ENCODE data around the gene SMG9. TPM values are rescaled to one million over a fixed set of nuclear protein-coding genes. Genes with fewer than 3 reads are reported as not detected.
"Not testable (repeated sequence)": the region's sequence is repeated elsewhere in the genome, so short reads cannot be mapped to it uniquely, and the experiment has no call there.

SMG9 gene
- total RNA-seq, 1 experiment from 2014 or later, result 76.0 TPM

DNA sequence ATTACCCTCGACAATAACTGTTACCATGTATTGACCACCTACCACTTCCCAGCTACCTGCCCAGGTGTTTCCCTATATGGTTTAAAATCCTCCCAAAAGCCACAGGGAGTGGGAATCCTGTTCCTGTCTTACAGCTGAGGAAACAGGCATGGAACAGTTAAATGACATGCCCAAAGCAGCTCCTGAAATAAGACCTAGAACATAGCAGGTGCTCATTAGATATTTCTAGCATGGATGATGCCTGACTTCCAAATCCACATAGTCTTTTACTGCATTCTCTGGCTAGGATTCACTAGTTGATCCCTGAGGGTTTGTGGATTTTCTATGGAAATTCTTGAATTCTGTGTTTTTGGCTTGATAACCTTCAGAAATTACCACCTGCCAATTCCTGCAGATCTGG, 13.1 kb upstream of the SMG9 start:
- BruUV-seq (replicated peaks), result no TSS peak
- DNase-seq (ENCODE audit: unreplicated experiment), result no peak
- CTCF ChIA-PET, result interaction anchor here (0.6 to 6.9 kb wide), 6 partner anchors 11 to 213 kb away, joined by 3 to 71 read pairs (median 9); partner anchors contain the start of gene KCNN4
- POLR2A ChIA-PET, result interaction anchor here (0.9 to 20.1 kb wide), 3 partner anchors 9 to 14 kb away, joined by 3 to 409 read pairs (median 117); partner anchors contain the start of genes KCNN4 and SMG9
- Mint-ChIP-seq H3K4me1 (ENCODE audit: insufficient read depth, unreplicated experiment) (peaks cover 39% of the 10 kb centered on the region), H3K36me3 (ENCODE audit: insufficient read depth, unreplicated experiment) (peaks cover 71% of the 10 kb centered on the region), H3K27ac (ENCODE audit: low read depth, unreplicated experiment) (no peak overlapping the region), H3K4me3 (ENCODE audit: unreplicated experiment) (no peak overlapping the region), H3K27me3 (ENCODE audit: insufficient read depth, unreplicated experiment) (no peaks in the 10 kb centered on the region), H3K9me3 (ENCODE audit: unreplicated experiment) (no peaks in the 10 kb centered on the region)
- TF ChIP-seq, protein P1, sequence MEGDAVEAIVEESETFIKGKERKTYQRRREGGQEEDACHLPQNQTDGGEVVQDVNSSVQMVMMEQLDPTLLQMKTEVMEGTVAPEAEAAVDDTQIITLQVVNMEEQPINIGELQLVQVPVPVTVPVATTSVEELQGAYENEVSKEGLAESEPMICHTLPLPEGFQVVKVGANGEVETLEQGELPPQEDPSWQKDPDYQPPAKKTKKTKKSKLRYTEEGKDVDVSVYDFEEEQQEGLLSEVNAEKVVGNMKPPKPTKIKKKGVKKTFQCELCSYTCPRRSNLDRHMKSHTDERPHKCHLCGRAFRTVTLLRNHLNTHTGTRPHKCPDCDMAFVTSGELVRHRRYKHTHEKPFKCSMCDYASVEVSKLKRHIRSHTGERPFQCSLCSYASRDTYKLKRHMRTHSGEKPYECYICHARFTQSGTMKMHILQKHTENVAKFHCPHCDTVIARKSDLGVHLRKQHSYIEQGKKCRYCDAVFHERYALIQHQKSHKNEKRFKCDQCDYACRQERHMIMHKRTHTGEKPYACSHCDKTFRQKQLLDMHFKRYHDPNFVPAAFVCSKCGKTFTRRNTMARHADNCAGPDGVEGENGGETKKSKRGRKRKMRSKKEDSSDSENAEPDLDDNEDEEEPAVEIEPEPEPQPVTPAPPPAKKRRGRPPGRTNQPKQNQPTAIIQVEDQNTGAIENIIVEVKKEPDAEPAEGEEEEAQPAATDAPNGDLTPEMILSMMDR (IDR thresholded peaks at IDR 0.05; ENCODE audit: unreplicated experiment), result no peak
- intact Hi-C loops (cut with micrococcal nuclease), result loop anchor here (10.0 kb wide), 1 partner anchor 977 kb away; the partner anchor contains the start of gene BCL3

- intact Hi-C loops (cut with micrococcal nuclease), result loop anchor here (10.0 kb wide), 1 partner anchor 977 kb away; the partner anchor contains the start of gene BCL3
- H3K4me3 Mint-ChIP-seq (ENCODE audit: unreplicated experiment), result no peak overlapping the region
- POLR2A ChIA-PET, result interaction anchor here (0.9 to 20.1 kb wide), 3 partner anchors 8 to 14 kb away, joined by 3 to 409 read pairs (median 117); partner anchors contain the start of genes KCNN4 and SMG9
- no peaks in the 10 kb centered on the region for H3K9me3 Mint-ChIP-seq (ENCODE audit: unreplicated experiment)
- no TSS peak for BruUV-seq (replicated peaks)
- no peak overlapping the region for H3K27ac Mint-ChIP-seq (ENCODE audit: low read depth, unreplicated experiment)
- peaks cover 44% of the 10 kb centered on the region for H3K4me1 Mint-ChIP-seq (ENCODE audit: insufficient read depth, unreplicated experiment)
- TF ChIP-seq, protein P1 (IDR thresholded peaks at IDR 0.05; ENCODE audit: unreplicated experiment), result no peak
- no peaks in the 10 kb centered on the region for H3K27me3 Mint-ChIP-seq (ENCODE audit: insufficient read depth, unreplicated experiment)
- H3K36me3 Mint-ChIP-seq (ENCODE audit: insufficient read depth, unreplicated experiment), result peaks cover 66% of the 10 kb centered on the region
- CTCF ChIA-PET, result interaction anchor here (0.9 to 6.9 kb wide), 7 partner anchors 10 to 99 kb away, joined by 3 to 71 read pairs (median 7); partner anchors contain the start of gene KCNN4
- no peak for DNase-seq (ENCODE audit: unreplicated experiment)
Observed at GRCh38 chr19:43767316-43767715, 12.6 kb upstream of the SMG9 start.

DNA sequence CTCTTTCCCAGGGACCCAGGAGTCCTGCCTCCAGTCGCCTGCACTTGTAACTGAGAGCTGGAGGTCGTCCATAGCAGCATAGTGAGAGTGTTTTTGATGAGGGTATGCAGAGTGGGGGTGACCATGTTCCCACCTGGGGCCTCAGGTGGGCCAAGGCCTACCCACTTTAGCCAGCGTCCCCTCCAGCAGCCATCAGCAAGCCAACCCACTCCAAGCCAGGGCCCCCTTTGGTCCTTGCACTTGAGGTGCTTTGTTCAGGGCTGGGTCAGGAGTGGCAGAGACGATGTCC, 11.9 kb upstream of the SMG9 start:
- Mint-ChIP-seq H3K36me3 (ENCODE audit: insufficient read depth, unreplicated experiment) (peaks cover 60% of the 10 kb centered on the region), H3K27ac (ENCODE audit: low read depth, unreplicated experiment) (no peak overlapping the region), H3K9me3 (ENCODE audit: unreplicated experiment) (no peaks in the 10 kb centered on the region), H3K4me3 (ENCODE audit: unreplicated experiment) (no peak overlapping the region), H3K27me3 (ENCODE audit: insufficient read depth, unreplicated experiment) (no peaks in the 10 kb centered on the region), H3K4me1 (ENCODE audit: insufficient read depth, unreplicated experiment) (peaks cover 49% of the 10 kb centered on the region)
- TF ChIP-seq, protein P1 (IDR thresholded peaks at IDR 0.05; ENCODE audit: unreplicated experiment), result no peak
- ChIA-PET POLR2A (interaction anchor here (10.1 to 20.1 kb wide), 2 partner anchors 13 to 14 kb away, joined by 117 to 409 read pairs; partner anchors contain the start of genes KCNN4 and SMG9), CTCF (interaction anchor here (1.0 to 6.9 kb wide), 12 partner anchors 9 to 99 kb away, joined by 3 to 71 read pairs (median 5); partner anchors contain the start of gene KCNN4)
- DNase-seq (ENCODE audit: unreplicated experiment), result no peak
- TSS peak; percentile 32 for BruUV-seq (replicated peaks)
- intact Hi-C loops (cut with micrococcal nuclease), result loop anchor here (10.0 kb wide), 1 partner anchor 978 kb away; the partner anchor contains the start of gene BCL3

GRCh38 chr19:43765109-43765876, 10.5 kb upstream of the SMG9 start:
- Mint-ChIP-seq H3K4me3 (ENCODE audit: unreplicated experiment) (peak overlapping the region; percentile 15), H3K9me3 (ENCODE audit: unreplicated experiment) (no peaks in the 10 kb centered on the region), H3K36me3 (ENCODE audit: insufficient read depth, unreplicated experiment) (peaks cover 51% of the 10 kb centered on the region), H3K4me1 (ENCODE audit: insufficient read depth, unreplicated experiment) (peaks cover 47% of the 10 kb centered on the region), H3K27me3 (ENCODE audit: insufficient read depth, unreplicated experiment) (no peaks in the 10 kb centered on the region), H3K27ac (ENCODE audit: low read depth, unreplicated experiment) (peak overlapping the region; percentile 75)
- intact Hi-C loops (cut with micrococcal nuclease), result loop anchor here (10.0 kb wide), 1 partner anchor 980 kb away; the partner anchor contains the start of gene BCL3
- CTCF ChIA-PET, result interaction anchor here (0.5 to 6.9 kb wide), 13 partner anchors 8 to 537 kb away, joined by 3 to 71 read pairs (median 5); partner anchors contain the start of gene KCNN4
- no TSS peak for BruUV-seq (replicated peaks)
- peak; percentile 99 for DNase-seq (ENCODE audit: unreplicated experiment)
- POLR2A ChIA-PET, result interaction anchor here (1.6 to 20.1 kb wide), 5 partner anchors 12 to 97 kb away, joined by 4 to 409 read pairs (median 15); partner anchors contain the start of genes KCNN4, PLAUR and SMG9
- TF ChIP-seq, protein P1 (IDR thresholded peaks at IDR 0.05; ENCODE audit: unreplicated experiment), result no peak

DNA sequence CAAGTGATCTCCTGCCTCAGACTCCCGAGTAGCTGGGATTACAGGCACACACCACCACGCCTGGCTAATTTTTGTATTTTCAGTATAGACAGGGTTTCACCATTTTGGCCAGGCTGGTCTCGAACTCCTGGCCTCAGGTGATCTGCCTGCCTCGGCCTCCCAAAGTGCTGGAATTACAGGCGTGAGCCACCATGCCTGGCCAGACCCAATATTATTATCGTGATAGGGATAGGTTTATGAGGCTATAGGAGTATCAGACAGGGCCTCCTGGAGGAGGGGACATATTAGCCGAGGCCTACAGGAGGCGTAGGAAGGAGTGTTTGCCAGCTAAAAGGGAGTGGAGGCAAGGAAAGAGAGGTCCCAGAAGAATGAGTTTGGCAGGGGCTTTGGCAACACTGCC, 9.9 kb upstream of the SMG9 start:
- H3K27me3 Mint-ChIP-seq (ENCODE audit: insufficient read depth, unreplicated experiment); H3K9me3 Mint-ChIP-seq (ENCODE audit: unreplicated experiment); DNase-seq (ENCODE audit: unreplicated experiment); BruUV-seq (replicated peaks): not testable (repeated sequence)
- peak overlapping the region; percentile 75 for H3K27ac Mint-ChIP-seq (ENCODE audit: low read depth, unreplicated experiment)
- peaks cover 45% of the 10 kb centered on the region for H3K4me1 Mint-ChIP-seq (ENCODE audit: insufficient read depth, unreplicated experiment)
- POLR2A ChIA-PET, result interaction anchor here (1.6 to 20.1 kb wide), 5 partner anchors 11 to 96 kb away, joined by 4 to 409 read pairs (median 15); partner anchors contain the start of genes KCNN4, PLAUR and SMG9
- CTCF ChIA-PET, result interaction anchor here (0.5 to 6.9 kb wide), 10 partner anchors 13 to 536 kb away, joined by 3 to 71 read pairs (median 4); partner anchors contain the start of gene KCNN4
- peaks cover 45% of the 10 kb centered on the region for H3K36me3 Mint-ChIP-seq (ENCODE audit: insufficient read depth, unreplicated experiment)
- H3K4me3 Mint-ChIP-seq (ENCODE audit: unreplicated experiment), result peak overlapping the region; percentile 15
- intact Hi-C loops (cut with micrococcal nuclease), result loop anchor here (10.0 kb wide), 1 partner anchor 980 kb away; the partner anchor contains the start of gene BCL3
